Measurements from ENCODE around the gene BMF.
"Not testable (repeated sequence)": the region's sequence is repeated elsewhere in the genome, so short reads cannot be mapped to it uniquely, and the experiment has no call there.

BMF gene, protein sequence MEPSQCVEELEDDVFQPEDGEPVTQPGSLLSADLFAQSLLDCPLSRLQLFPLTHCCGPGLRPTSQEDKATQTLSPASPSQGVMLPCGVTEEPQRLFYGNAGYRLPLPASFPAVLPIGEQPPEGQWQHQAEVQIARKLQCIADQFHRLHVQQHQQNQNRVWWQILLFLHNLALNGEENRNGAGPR

DNA sequence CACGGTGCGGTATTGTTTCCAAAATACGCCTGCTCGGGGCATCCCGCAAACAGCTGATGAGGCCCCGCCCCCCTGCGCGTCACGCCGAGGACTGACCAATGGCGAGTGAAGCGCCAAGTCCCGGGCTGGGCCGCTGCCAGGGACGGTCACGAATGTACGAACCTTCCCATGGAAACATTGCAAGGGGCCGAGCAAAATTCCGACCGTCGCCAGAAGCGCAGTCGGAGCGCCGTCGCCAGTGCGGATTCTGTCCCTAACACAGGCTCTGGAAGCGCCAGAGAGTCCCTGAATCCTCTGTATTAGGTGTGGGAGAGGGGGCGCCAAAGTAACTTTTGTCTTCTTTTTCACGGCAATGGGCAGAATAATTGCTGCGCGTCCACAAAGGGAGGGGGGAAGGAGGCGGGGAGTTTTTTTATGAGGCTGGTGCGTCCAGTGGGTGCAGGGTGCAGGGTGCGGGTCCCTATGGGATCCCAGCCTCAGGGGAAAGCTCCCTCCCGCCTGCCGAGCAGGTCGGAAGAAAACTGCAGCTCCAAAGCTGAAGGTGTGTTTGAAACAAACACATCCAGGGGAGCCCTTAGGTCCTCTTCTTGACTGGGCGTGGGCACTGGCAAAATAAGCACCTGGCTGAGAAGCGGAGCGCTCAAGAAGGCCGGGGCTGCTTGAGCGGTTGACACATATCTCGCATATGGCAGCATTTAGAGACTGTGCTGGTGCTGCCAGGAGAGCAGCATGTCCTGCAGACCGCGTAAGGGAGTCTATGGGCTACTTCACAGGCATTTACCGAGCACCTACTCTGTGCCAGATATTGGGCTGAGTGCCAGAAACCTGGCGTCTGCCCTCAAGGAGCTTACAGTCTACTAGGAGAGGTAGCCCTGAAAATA is at the start of gene BMF:
BMF (minus strand) TSS at position 25 of the 881 bp plus-strand sequence. CDS start 2,793 bp downstream, outside the sequence.
- H3K4me3 ChIP-seq (ENCODE audit: low read depth, low read length), result peak within 1 kb of the TSS; percentile 52
- TF ChIP-seq, protein P1, sequence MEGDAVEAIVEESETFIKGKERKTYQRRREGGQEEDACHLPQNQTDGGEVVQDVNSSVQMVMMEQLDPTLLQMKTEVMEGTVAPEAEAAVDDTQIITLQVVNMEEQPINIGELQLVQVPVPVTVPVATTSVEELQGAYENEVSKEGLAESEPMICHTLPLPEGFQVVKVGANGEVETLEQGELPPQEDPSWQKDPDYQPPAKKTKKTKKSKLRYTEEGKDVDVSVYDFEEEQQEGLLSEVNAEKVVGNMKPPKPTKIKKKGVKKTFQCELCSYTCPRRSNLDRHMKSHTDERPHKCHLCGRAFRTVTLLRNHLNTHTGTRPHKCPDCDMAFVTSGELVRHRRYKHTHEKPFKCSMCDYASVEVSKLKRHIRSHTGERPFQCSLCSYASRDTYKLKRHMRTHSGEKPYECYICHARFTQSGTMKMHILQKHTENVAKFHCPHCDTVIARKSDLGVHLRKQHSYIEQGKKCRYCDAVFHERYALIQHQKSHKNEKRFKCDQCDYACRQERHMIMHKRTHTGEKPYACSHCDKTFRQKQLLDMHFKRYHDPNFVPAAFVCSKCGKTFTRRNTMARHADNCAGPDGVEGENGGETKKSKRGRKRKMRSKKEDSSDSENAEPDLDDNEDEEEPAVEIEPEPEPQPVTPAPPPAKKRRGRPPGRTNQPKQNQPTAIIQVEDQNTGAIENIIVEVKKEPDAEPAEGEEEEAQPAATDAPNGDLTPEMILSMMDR (IDR thresholded peaks at IDR 0.05; ENCODE audit: insufficient read depth, low read depth, low read length, missing control alignments), result peak; percentile 5
- DNase-seq (ENCODE audit: low read depth), result peak; percentile 98

DNA sequence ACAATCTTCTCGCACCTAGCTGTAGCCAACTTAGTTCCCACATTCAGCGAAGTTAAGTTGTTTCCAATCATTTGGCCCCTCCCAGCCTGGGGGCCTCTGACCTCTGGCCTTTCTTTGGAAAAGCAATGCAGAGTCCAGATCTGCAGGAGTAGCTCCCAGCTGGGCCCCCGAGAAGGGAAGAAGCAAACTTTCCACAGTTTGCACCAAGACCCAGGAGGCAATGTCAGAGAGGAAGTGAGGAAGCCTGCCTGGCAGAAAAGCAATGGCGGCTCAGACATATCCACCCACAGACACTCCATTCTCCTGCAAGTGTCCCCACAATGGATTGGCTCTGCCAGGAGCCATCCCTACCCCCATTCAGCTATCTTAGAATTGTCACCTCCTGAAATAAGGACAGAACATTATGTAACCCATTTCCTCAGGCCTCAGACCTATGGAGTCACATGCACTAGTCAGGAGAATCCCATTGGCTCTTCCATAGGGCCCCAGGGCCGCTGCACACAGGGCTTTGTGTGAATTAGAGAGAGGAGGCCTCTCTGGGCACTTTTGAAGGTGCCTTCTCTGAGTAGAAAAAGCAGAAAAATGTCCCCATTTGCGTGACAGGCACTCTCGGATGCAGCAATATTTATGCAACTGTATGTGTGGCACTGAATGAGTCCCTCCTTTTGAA is 49.2 kb upstream of the BMF start:
- no peak for DNase-seq (ENCODE audit: low read depth)
- H3K4me3 ChIP-seq (ENCODE audit: low read depth, low read length), result no peak overlapping the region
- TF ChIP-seq, protein P1 (IDR thresholded peaks at IDR 0.05; ENCODE audit: insufficient read depth, low read depth, low read length, missing control alignments), result no peak

DNA sequence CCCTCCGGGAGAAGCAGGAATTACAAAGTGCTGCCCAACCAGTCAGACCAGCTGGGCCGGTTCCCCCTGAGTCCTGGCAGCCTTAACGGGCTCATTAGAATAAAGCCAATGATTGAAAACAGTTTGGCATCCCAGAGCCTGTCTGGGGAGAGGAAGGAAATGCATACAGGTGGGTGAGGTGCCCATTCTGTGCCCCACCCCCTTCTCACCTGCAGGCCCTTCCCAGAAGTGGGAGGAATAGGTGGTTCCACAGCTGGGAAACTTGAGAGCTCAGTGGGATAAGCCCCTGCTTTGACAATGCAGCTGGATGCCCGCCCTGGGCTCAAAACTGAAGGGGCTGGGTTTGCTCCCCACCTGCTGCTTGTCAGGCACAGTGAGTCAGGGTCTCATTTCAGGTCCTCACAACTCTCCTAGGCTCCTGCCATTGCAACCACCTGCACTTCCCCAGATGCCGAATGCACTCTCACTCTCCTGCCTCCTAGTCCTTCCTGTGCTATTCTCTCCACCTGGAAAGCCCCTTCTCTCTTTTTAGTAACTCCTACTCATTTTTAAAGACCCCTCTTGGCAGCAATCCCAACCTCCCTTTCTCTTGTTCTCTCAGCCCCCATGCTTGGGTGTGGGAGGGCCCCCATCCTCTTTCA is 46.7 kb upstream of the BMF start:
- no peak overlapping the region for H3K4me3 ChIP-seq (ENCODE audit: low read depth, low read length)
- TF ChIP-seq, protein P1 (IDR thresholded peaks at IDR 0.05; ENCODE audit: insufficient read depth, low read depth, low read length, missing control alignments), result no peak
- DNase-seq (ENCODE audit: low read depth), result peak; percentile 43

DNA sequence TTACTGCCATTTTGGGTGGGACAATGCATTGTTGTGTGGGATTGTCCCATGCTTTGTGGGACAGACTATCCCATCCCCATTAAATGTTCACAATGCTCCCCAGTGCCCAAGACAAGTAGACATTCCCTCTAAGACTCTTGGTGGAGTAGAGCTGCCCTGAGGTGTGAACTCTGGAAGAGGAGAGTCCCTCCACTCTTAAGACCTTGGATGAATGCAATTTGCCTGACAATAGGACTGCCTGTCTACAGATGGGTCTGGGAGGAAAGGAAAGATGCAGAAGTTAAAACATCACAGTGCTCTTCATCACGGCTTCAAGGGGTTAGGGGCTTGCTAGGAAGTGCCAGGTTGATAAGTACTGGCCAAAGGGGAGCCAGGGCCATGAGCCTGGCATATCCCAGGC is 46.1 kb upstream of the BMF start:
- not testable (repeated sequence) for H3K4me3 ChIP-seq (ENCODE audit: low read depth, low read length); DNase-seq (ENCODE audit: low read depth)

DNA sequence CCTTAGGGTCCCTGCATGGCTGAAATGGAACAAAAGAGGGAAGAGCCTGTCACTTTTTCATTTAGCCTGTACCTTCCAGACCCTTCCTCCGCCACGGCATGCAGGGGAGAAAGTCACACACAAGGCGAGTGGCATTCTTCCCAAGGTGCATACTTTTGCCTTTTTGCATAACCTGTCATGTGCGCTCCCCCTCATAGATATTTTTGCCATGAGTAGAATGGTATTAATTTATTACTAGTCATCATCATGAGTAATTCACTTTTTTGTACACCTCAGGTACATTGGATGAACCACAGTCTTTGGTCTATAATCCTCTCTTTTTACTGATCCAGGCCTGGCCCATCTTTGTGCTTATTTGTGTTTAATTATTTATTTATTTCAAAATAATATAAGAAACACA is 43.3 kb upstream of the BMF start:
- DNase-seq (ENCODE audit: low read depth), result no peak
- TF ChIP-seq, protein P1 (IDR thresholded peaks at IDR 0.05; ENCODE audit: insufficient read depth, low read depth, low read length, missing control alignments), result no peak
- no peak overlapping the region for H3K4me3 ChIP-seq (ENCODE audit: low read depth, low read length)

DNA sequence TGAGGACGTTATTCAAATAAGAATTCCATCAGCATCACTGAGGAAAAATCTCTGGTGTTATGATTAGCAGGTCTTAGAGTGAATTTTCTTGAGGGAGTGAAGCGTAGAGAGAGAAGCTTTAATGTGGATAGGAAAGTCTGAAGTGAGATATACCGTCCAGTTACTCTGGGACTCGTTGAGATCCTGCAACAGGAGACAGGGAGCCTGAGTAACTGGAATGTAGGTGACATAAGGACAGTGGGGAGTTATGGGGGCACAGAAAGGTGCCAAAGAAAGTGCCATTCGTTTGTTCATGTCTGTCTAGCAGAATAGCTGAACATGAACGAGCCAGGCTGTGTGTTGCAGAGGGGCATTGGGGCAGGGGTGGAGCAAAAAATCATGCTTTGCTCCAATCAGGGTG is 42.8 kb upstream of the BMF start:
- TF ChIP-seq, protein P1 (IDR thresholded peaks at IDR 0.05; ENCODE audit: insufficient read depth, low read depth, low read length, missing control alignments), result no peak
- no peak overlapping the region for H3K4me3 ChIP-seq (ENCODE audit: low read depth, low read length)
- no peak for DNase-seq (ENCODE audit: low read depth)

Data from GM12865 (cell line).